ENCODE data around the gene CD9. TPM values are rescaled to one million over a fixed set of nuclear protein-coding genes. Genes with fewer than 3 reads are reported as not detected.

The CD9 gene
- total and polyA plus RNA-seq, 2 donors from 2014 or later, result 301 to 421 TPM

GRCh38 chr12:6215120-6215807, 15.1 kb downstream of the CD9 start:
- H3K27me3 ChIP-seq (ENCODE audit: control insufficient read depth, insufficient read depth, low read length), result no peaks in the 10 kb centered on the region
- peaks cover 10 to 35% (median 33%) of the 10 kb centered on the region in 3 donors for H3K4me1 ChIP-seq (ENCODE audit: control insufficient read depth in 2 of 3, insufficient read depth in 2 of 3, low read depth in 1 of 3, low read length in 3 of 3)
- H3K4me3 ChIP-seq (ENCODE audit: low read length in 3 of 3), result no peak overlapping the region
- peak overlapping the region in 2 of 3 donors; percentile 34 to 47 for H3K9ac ChIP-seq (ENCODE audit: low read length in 3 of 3)
- H3K9me3 ChIP-seq (ENCODE audit: control insufficient read depth in 2 of 3, insufficient read depth in 1 of 3, low read length in 3 of 3), result no peaks in the 10 kb centered on the region
- H3K36me3 ChIP-seq (ENCODE audit: control insufficient read depth in 2 of 3, insufficient read depth in 3 of 3, low read length in 3 of 3), result peaks cover 0 to 12% (median 2%) of the 10 kb centered on the region in 3 donors
- DNase-seq (peak in 1 of 5 donors; percentile 29), FAIRE-seq (no peak)
- peak overlapping the region; percentile 94 to 95 for H3K27ac ChIP-seq (ENCODE audit: low read depth in 2 of 2, low read length in 2 of 2)
- no peak for TF ChIP-seq CTCF (IDR thresholded peaks at IDR 0.05; ENCODE audit: borderline replicate concordance, extremely low read depth, insufficient read depth)
- intact Hi-C loops (cut with DNase I), result no loop called here

GRCh38 chr12:6215932-6216494, 15.8 kb downstream of the CD9 start:
- Histone ChIP-seq H3K9ac (ENCODE audit: low read length in 3 of 3) (peak overlapping the region in 2 of 3 donors; percentile 25 to 48), H3K36me3 (ENCODE audit: control insufficient read depth in 2 of 3, insufficient read depth in 3 of 3, low read length in 3 of 3) (peaks cover 0 to 12% (median 2%) of the 10 kb centered on the region in 3 donors), H3K27me3 (ENCODE audit: control insufficient read depth, insufficient read depth, low read length) (no peaks in the 10 kb centered on the region), H3K27ac (ENCODE audit: low read depth in 2 of 2, low read length in 2 of 2) (peak overlapping the region; percentile 94 to 95), H3K4me3 (ENCODE audit: low read length in 3 of 3) (no peak overlapping the region), H3K4me1 (ENCODE audit: control insufficient read depth in 2 of 3, insufficient read depth in 2 of 3, low read depth in 1 of 3, low read length in 3 of 3) (peaks cover 10 to 38% (median 36%) of the 10 kb centered on the region in 3 donors), H3K9me3 (ENCODE audit: control insufficient read depth in 2 of 3, insufficient read depth in 1 of 3, low read length in 3 of 3) (no peaks in the 10 kb centered on the region)
- DNase-seq, result peak; percentile 85 to 96 (median 92)
- no peak for TF ChIP-seq CTCF (IDR thresholded peaks at IDR 0.05; ENCODE audit: borderline replicate concordance, extremely low read depth, insufficient read depth)
- no peak for FAIRE-seq
- intact Hi-C loops (cut with DNase I), result no loop called here

GRCh38 chr12:6216581-6216980, 16.4 kb downstream of the CD9 start:
- H3K9me3 ChIP-seq (ENCODE audit: control insufficient read depth in 2 of 3, insufficient read depth in 1 of 3, low read length in 3 of 3), result no peaks in the 10 kb centered on the region
- H3K36me3 ChIP-seq (ENCODE audit: control insufficient read depth in 2 of 3, insufficient read depth in 3 of 3, low read length in 3 of 3), result peaks cover 0 to 9% (median 2%) of the 10 kb centered on the region in 3 donors
- H3K4me3 ChIP-seq (ENCODE audit: low read length in 3 of 3), result no peak overlapping the region
- TF ChIP-seq CTCF (IDR thresholded peaks at IDR 0.05; ENCODE audit: borderline replicate concordance, extremely low read depth, insufficient read depth), result no peak
- H3K27me3 ChIP-seq (ENCODE audit: control insufficient read depth, insufficient read depth, low read length), result no peaks in the 10 kb centered on the region
- DNase-seq, result no peak
- intact Hi-C loops (cut with DNase I), result no loop called here
- H3K9ac ChIP-seq (ENCODE audit: low read length in 3 of 3), result peak overlapping the region in 1 of 3 donors; percentile 48
- peaks cover 10 to 40% (median 36%) of the 10 kb centered on the region in 3 donors for H3K4me1 ChIP-seq (ENCODE audit: control insufficient read depth in 2 of 3, insufficient read depth in 2 of 3, low read depth in 1 of 3, low read length in 3 of 3)
- H3K27ac ChIP-seq (ENCODE audit: low read depth in 2 of 2, low read length in 2 of 2), result peak overlapping the region; percentile 94 to 95
- FAIRE-seq, result no peak
